HG03432 (cell line): ENCODE data around the gene GAS7.

Experiments
- ATAC-seq: cut with Tn5 transposase; IDR thresholded peaks from one replicate; pipeline ENCODE4 v1.9.1; 2021; ENCODE audit warnings: mild to moderate bottlenecking, moderate library complexity; ENCODE audit not compliant: unreplicated experiment

GAS7 gene

GRCh38 chr17:9959377-9959981 is 238.9 kb downstream of the GAS7 start:
- ATAC-seq: no peak

DNA sequence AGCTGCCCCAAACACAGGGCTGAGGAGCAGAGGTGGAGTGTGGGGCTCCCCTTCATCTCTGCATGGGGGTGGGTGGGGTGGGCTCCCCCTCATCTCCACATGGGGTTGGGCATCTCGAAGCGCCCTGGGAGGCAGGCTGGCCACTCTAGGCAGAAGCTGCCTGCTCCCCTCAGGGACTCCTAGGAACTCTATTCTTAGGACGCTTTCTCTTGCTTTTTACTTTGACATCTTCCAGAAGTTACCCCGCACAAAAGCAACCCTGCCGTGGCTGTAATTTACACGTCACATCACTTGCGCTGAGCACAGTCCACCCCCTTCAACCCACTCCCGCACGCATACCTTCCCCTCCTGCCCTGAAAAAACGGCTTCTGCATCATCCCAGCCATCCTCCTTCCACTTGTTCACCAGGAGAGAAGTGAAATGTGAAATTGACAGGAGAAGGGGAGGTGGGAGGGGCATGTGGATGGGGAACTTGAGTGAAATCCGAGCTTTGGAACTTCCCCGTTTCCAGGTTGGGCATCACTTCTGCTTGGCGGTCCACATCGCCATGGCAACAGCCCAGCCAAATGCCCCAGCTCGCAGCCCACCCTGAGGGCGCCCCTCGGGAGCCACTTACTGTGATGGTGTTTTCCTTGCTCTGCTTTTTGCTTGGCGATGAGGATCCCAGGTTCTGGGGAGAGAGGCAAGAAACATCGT is 239.7 kb downstream of the GAS7 start:
- no peak for ATAC-seq

GRCh38 chr17:9957244-9957643 is 241.2 kb downstream of the GAS7 start:
- ATAC-seq: no peak

DNA sequence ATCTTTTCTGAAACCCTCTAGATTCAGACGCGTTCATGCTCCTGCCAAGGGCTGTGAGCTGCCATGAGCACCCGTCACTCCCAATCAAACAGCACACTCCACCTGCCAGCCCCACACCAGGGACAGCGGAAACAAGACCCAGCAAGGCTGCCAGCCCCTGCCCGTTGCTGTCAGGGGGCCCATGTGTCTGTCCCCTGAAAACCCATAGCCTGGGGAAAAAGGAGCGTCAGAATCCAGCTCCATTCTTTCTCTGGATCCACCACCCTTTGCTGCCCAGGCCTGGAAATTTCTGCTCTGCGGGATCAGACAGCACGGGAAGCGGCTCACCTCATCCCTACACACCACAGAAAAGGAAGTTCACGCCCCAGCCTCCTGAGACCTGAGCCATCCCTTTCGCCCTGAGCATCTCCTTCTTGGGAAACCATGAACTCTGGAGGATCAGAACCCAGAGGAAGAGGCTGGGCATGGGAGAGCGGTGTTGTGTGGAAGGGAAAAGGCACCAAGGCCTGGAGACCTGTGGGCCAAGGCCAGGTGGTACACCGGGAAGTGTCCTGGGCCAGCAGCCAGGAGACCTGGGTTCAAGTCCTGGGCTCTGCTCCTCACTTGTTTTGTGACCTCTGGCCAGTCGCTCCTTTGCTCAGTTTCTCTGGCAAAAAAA is 241.8 kb downstream of the GAS7 start:
- ATAC-seq: no peak

DNA sequence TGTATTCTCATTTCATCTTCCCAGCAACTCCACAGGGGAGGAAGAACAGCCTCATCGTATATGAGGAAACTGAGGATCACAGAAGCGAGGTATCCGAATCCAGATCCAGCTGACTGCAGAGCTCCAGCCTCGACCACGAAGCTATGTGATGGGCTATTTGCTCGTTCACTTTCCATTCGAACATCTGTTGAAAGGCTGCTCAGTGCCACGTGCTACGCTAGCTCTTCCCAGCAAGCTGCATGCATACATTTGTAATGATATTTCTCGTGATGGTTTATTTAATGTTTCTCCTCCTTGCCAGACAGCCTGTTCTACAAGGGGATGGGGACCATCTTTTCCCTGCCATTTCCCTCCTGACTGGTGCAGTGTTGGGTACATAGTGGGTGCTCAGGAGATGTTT is 244.9 kb downstream of the GAS7 start:
- no peak for ATAC-seq

DNA sequence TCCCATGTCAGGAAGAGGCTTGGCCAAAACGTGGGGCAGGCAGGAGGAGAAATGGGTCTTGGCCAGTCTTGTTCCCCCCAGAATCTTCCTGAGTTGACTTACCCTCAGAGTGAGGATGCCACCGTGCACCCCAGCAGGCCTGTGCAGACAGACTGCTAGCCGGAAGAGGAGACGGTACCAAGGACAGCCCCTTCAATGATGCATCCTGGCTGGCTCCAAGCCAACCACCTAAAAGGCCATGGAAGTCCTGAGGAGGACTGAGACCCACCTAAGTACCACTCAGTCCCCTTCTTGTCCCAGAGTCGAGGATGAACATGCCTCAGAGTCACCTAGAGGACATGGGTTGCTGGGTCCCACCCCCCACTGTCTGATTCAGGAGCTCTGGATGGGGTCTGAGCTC is 246.6 kb downstream of the GAS7 start:
- no peak for ATAC-seq

DNA sequence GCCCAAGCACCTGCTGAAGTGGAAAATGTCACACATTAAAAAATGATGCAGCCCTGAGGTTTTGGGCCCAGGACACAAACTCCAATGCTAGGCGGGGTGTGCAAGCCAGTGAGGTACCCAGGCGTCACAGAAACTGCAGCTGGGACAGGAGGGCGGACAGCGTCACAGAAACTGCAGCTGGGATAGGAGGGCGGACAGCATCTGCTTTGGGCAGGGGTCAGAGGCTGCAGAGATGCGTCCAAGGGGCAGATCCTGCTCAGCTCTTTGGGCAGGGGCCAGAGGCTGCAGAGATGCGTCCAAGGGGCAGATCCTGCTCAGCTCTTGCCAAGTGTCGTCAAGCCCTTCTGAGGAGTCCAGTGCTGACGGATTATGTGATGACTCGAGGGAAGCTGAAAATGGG is 249.5 kb downstream of the GAS7 start:
- ATAC-seq: no peak

DNA sequence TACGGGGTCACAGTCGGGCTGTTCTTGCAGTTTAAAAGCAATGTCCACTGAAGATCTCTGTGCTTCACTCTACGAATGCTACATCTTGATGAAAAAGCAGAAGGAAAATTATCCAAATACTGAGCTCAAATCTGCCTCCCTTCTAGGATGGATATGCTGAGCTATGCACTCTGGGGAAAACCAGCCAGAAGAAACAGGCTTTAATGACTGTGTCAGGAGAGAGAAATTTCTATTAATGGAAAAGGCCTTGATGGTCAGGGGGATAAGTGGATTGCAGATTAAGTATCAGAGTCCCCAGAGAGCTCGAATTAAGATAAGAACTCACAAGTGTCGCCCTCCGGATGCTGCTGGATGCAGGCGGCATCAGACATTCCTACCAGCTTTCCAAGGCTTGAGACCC is 253.7 kb downstream of the GAS7 start:
- no peak for ATAC-seq

- ATAC-seq: no peak
Observed at GRCh38 chr17:9943343-9943742, 255.1 kb downstream of the GAS7 start.

- ATAC-seq: no peak
Observed at GRCh38 chr17:9942885-9943284, 255.5 kb downstream of the GAS7 start.

DNA sequence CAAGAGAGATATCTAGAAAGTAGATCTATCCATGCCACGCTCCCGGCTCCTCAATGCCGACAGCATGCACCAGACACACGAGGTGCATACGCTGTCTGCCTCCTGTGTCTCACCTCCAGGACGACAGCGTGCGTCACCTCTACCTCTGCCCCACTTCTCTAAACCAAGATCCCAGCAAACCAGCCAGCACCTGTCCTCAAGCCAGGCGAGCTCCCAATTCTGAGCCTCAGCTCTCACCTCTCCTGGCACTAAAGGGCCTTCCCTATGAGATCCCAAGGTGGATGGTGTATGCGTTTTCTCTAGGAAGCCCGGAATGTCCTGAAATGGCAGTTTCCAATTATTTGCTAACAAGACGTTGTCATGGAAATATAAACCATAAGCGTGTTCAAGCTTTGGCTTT is 257.1 kb downstream of the GAS7 start:
- ATAC-seq: no peak

DNA sequence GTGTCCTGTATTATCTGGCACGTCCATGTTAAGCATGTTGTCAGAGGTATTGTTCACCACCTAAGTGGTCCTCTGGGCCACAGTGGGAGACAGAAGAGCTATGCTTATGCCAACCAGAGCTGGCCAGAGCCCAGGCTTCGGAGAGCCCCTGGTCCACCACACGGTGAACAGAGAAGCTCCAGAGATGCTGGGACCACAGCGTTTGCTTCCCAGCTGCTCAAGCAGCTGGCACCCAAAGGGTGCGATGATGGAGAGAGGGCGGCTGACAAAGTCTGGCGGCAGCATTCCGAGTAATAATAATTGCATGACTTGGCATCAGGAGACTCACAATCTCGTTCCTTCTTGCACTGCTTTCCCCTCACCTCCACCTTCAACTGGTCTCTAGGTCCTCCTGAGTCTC is 257.6 kb downstream of the GAS7 start:
- no peak for ATAC-seq

DNA sequence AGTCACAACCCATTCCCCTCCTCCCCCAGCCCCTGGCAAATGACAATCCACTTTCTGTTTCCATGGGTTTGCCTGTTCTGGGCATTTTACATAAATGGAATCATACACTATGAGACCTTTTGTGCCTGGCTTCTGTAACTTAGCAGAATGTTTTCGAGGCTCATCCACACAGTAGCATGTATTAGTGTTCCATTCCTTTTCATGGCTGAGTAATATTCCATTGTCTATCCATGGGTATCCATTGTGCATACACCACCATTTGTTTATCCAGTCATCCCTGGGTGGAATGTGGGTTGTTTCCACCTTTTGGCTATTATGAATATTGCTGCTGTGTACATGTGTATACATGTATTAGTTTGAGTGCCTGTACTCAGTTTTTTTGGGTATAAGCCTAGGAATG is 259.6 kb downstream of the GAS7 start:
- ATAC-seq: no peak

GRCh38 chr17:9937901-9938300 is 260.5 kb downstream of the GAS7 start:
- no peak for ATAC-seq

DNA sequence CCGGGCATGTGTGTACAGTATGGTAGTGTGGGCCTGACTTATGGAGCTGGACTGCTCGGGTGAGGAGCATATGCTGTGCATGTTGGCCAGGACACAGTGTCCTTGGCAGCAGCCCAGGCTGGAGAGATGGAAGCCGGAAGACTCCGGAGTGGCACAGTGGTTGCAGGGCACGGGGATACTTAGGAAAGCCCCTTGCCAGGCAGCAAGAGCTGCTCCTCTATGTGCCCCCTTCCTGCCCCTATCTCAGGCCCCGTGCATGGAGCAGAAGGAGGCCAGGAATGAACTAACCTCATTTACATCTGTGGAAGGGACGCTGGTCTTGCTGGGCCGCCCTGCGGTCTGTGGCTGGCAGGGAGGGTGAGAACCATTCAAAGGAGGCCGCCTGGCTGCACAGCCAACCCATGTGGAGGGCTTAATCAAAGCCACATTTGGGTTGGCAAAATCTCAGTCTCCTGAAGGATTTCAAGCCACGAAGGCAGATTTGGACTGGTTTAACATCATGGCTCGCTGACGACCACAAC is 261.1 kb downstream of the GAS7 start:
- ATAC-seq: no peak

DNA sequence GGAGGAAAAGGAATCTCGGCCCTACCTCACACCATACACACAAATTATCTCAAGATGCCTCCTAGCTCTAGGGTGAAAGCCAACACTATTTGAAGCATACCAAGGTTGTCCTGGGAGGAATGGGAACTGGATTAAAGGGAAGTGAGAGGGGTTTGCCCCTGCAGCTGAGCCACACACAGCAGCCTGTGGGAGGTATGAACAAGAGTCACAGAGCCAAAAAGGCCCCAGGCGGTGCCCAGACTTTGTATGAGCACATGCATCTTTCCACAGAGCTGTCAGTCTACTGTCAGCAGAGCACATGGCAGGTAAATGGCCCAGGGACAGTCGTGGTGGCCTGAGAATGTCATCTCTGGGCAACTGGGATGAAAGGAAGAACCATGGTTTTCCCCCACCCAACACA is 262.3 kb downstream of the GAS7 start:
- no peak for ATAC-seq

- no peak for ATAC-seq
Observed at GRCh38 chr17:9935408-9935807, 263.0 kb downstream of the GAS7 start.

GRCh38 chr17:9934331-9934730 is 264.1 kb downstream of the GAS7 start:
- ATAC-seq: no peak

DNA sequence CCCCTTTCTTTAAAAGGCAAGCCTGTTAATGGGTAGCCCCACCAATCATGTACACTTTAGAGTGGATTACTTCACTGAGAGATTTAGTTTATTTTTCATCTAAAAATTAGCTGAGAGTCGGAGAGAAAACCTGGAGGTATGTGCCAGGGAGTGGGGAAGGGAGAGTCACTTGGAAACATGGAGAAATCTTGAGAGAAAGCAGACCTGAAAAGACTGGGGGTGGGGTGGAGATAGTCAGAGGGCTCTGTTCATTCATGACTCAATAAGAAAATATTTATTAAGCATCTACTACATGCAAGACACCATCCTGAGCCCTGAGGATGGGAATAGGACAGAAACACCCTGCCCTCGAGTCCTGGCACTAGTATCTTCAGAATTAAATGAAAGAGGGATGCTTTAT is 265.9 kb downstream of the GAS7 start:
- ATAC-seq: no peak

DNA sequence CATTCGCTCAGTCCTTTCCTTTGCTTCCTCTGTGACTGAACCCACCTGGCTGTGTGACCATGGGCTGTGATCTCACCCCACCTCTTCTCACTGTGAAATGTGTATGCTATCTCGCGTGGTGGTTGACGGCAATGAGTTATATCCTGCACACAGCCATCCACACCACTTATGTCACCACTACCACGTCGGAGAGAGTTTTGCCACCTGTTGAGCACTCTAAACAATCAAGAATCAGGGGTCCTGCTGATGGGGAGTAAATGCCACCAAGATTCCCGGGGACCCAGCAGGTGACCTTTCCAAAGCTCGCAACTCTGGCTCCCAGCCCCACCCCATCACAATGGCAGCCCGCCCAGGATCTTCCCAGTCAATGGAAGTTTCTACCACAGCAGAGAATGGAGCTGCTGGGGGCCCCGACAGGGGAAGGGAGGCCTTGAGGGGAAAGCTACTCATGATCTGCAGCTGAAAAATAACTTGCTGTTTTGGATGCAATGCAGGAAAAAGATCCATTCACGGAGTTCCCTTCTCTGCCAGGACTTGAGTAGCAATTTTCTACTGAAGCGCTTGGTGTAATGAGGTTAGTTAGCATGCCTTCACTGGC is 267.2 kb downstream of the GAS7 start:
- no peak for ATAC-seq

DNA sequence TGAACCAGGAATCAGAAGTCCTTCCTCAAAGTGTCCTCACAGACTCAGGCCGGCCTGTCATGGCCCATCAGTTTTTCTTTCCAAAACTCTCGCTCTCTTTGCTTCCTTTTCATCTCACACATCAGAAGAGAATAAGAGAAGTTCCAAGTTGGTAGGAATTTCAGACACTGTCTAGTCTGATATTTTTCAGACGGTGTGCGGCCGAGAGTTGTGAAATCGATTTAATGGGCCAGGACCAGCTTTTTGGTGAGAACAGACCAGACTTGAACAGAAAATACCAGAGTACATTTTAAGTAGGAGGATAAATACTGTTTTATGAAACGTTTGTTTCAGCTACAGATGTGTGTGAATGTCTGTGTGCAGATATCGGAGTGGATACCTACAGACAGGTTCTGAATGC is 268.5 kb downstream of the GAS7 start:
- ATAC-seq: no peak
